ENCODE data around the gene UBE4B. TPM values are rescaled to one million over a fixed set of nuclear protein-coding genes. Genes with fewer than 3 reads are reported as not detected.

UBE4B gene
- polyA plus RNA-seq, 3 donors: 6.0 to 34.6 (median 9.2) TPM

DNA sequence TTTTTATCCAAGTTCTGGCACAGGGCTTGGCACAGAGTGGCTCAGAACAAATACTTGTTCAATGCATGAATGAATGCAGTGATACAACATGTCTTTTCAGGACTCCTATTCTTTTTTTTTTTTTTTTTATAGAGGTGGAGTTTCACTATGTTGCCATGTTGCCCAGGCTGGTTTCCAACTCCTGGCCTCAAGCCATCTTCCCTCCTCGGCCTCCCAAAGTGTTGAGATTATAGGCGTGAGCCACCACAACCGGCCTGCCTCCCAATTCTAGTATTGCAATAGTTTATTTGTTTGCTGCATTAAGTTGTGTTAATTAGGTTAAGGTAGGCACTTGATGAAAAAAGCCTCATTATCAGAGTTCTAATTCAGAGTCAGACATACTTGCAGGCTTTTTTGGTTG, 17.9 kb downstream of the UBE4B start:
- peaks cover 15% of the 10 kb centered on the region for H3K4me1 Mint-ChIP-seq
- Histone ChIP-seq H3K27ac (ENCODE audit: low read depth in 1 of 2, low read length in 2 of 2) (no peak overlapping the region), H3K79me2 (ENCODE audit: insufficient read depth, low read length) (peaks cover 94% of the 10 kb centered on the region)

GRCh38 chr1:10051656-10052055, 18.9 kb downstream of the UBE4B start:
- Histone ChIP-seq H3K4me3 (replicated peaks in 1 of 3; ENCODE audit: low read depth in 2 of 3, low read length in 3 of 3) (no peak overlapping the region), H4K20me1 (ENCODE audit: insufficient read depth, low read length) (peaks cover 87% of the 10 kb centered on the region), H3K9me3 (replicated peaks in 1 of 2; ENCODE audit: control insufficient read depth in 1 of 2, insufficient read depth in 1 of 2, low read length in 2 of 2) (no peaks in the 10 kb centered on the region), H3K27me3 (ENCODE audit: control insufficient read depth in 2 of 2, insufficient read depth in 2 of 2, low read length in 2 of 2) (no peaks in the 10 kb centered on the region), H2AFZ (ENCODE audit: insufficient read depth, low read depth, low read length, poor library complexity, severe bottlenecking) (no peak overlapping the region), H3K4me1 (ENCODE audit: control insufficient read depth in 1 of 2, insufficient read depth in 2 of 2, low read length in 2 of 2) (peaks cover 11 to 16% of the 10 kb centered on the region in 2 donors), H3K79me2 (ENCODE audit: insufficient read depth, low read length) (peaks cover 86% of the 10 kb centered on the region), H3K4me2 (replicated peaks; ENCODE audit: extremely low read depth, low read length, poor library complexity, severe bottlenecking) (no peak overlapping the region), H3K9ac (ENCODE audit: insufficient read depth, low read length, poor library complexity, severe bottlenecking) (no peak overlapping the region), H3K27ac (ENCODE audit: low read depth in 1 of 2, low read length in 2 of 2) (no peak overlapping the region), H3K36me3 (replicated peaks in 1 of 2; ENCODE audit: control insufficient read depth in 1 of 2, insufficient read depth in 2 of 2, low read length in 2 of 2) (peaks cover 22 to 57% of the 10 kb centered on the region in 2 donors)
- no peak overlapping the region for H3K4me3 Mint-ChIP-seq
- peaks cover 42 to 62% of the 10 kb centered on the region in 2 donors for H3K36me3 Mint-ChIP-seq
- peaks cover 15% of the 10 kb centered on the region for H3K4me1 Mint-ChIP-seq
- H3K27ac Mint-ChIP-seq: no peak overlapping the region
- H3K9me3 Mint-ChIP-seq: peaks cover 0 to 2% (median 0%) of the 10 kb centered on the region in 7 donors
- no peak for TF ChIP-seq CTCF (IDR thresholded peaks at IDR 0.05)
- no peaks in the 10 kb centered on the region for H3K27me3 Mint-ChIP-seq (ENCODE audit: low read depth in 3 of 3)
- no CpG with 5 or more reads among the region's 1 CpG for WGBS (ENCODE audit: insufficient coverage)
- intact Hi-C loops (cut with micrococcal nuclease): no loop called here
- no peak for DNase-seq

More for the DNA sequence above, 17.9 kb downstream of the UBE4B start:
- H3K9me3 ChIP-seq (replicated peaks in 1 of 2; ENCODE audit: control insufficient read depth in 1 of 2, insufficient read depth in 1 of 2, low read length in 2 of 2): no peaks in the 10 kb centered on the region
- no peak overlapping the region for H3K4me3 Mint-ChIP-seq
- no peaks in the 10 kb centered on the region for H3K27me3 ChIP-seq (ENCODE audit: control insufficient read depth in 2 of 2, insufficient read depth in 2 of 2, low read length in 2 of 2)
- no peak overlapping the region for H3K4me3 ChIP-seq (replicated peaks in 1 of 3; ENCODE audit: low read depth in 2 of 3, low read length in 3 of 3)
- H3K4me2 ChIP-seq (replicated peaks; ENCODE audit: extremely low read depth, low read length, poor library complexity, severe bottlenecking): no peak overlapping the region
- intact Hi-C loops (cut with micrococcal nuclease): no loop called here
- peaks cover 22 to 64% of the 10 kb centered on the region in 2 donors for H3K36me3 ChIP-seq (replicated peaks in 1 of 2; ENCODE audit: control insufficient read depth in 1 of 2, insufficient read depth in 2 of 2, low read length in 2 of 2)
- no peak overlapping the region for H2AFZ ChIP-seq (ENCODE audit: insufficient read depth, low read depth, low read length, poor library complexity, severe bottlenecking)
- TF ChIP-seq CTCF (IDR thresholded peaks at IDR 0.05): no peak
- no peak overlapping the region for H3K9ac ChIP-seq (ENCODE audit: insufficient read depth, low read length, poor library complexity, severe bottlenecking)
- no peaks in the 10 kb centered on the region for H3K27me3 Mint-ChIP-seq (ENCODE audit: low read depth in 3 of 3)
- no peak overlapping the region for H3K27ac Mint-ChIP-seq
- peaks cover 0 to 2% (median 0%) of the 10 kb centered on the region in 7 donors for H3K9me3 Mint-ChIP-seq
- DNase-seq: no peak
- H4K20me1 ChIP-seq (ENCODE audit: insufficient read depth, low read length): peaks cover 90% of the 10 kb centered on the region
- no CpG with 5 or more reads among the region's 3 CpGs for WGBS (ENCODE audit: insufficient coverage)
- peaks cover 42 to 63% of the 10 kb centered on the region in 2 donors for H3K36me3 Mint-ChIP-seq
- peaks cover 3 to 6% of the 10 kb centered on the region in 2 donors for H3K4me1 ChIP-seq (ENCODE audit: control insufficient read depth in 1 of 2, insufficient read depth in 2 of 2, low read length in 2 of 2)

Data from CD14-positive monocyte (primary cell).